Dendritic cell treated with granulocyte-macrophage colony-stimulating factor and Interleukin-4, amounts not matched to agents 40 ng/mL and 50 ng/mL, for 4 days (primary cell): Measurements from ENCODE around the gene SMURF2.
A peak's percentile ranks its signal among the peaks of the same experiment; 100 is the strongest.
"Not testable (repeated sequence)": the region's sequence is repeated elsewhere in the genome, so short reads cannot be mapped to it uniquely, and the experiment has no call there.

Experiments used
- H3K27ac Mint-ChIP-seq: one replicate; pipeline ENCODE4 v1.8.0; 2022; ENCODE audit warnings: mild to moderate bottlenecking, mixed read lengths
- H3K27me3 Mint-ChIP-seq: one replicate; pipeline ENCODE4 v1.8.0; 2022; ENCODE audit warnings: mild to moderate bottlenecking, mixed read lengths
- H3K36me3 Mint-ChIP-seq: one replicate; pipeline ENCODE4 v1.8.0; 2022; ENCODE audit warnings: low read depth, mixed read lengths
- H3K4me1 Mint-ChIP-seq: one replicate; pipeline ENCODE4 v1.8.0; 2022; ENCODE audit warnings: low read depth, mixed read lengths
- H3K4me3 Mint-ChIP-seq: one replicate; pipeline ENCODE4 v1.8.0; 2022; ENCODE audit warnings: mild to moderate bottlenecking, moderate library complexity, mixed read lengths
- H3K9me3 Mint-ChIP-seq: one replicate; pipeline ENCODE4 v1.8.0; 2022; ENCODE audit warnings: mixed read lengths
- intact Hi-C: fragments of 100-400 bp; cut with micrococcal nuclease; formaldehyde crosslinking; loops from one replicate; pipeline ENCODE4 v1.15.0; 2022

SMURF2 gene

DNA sequence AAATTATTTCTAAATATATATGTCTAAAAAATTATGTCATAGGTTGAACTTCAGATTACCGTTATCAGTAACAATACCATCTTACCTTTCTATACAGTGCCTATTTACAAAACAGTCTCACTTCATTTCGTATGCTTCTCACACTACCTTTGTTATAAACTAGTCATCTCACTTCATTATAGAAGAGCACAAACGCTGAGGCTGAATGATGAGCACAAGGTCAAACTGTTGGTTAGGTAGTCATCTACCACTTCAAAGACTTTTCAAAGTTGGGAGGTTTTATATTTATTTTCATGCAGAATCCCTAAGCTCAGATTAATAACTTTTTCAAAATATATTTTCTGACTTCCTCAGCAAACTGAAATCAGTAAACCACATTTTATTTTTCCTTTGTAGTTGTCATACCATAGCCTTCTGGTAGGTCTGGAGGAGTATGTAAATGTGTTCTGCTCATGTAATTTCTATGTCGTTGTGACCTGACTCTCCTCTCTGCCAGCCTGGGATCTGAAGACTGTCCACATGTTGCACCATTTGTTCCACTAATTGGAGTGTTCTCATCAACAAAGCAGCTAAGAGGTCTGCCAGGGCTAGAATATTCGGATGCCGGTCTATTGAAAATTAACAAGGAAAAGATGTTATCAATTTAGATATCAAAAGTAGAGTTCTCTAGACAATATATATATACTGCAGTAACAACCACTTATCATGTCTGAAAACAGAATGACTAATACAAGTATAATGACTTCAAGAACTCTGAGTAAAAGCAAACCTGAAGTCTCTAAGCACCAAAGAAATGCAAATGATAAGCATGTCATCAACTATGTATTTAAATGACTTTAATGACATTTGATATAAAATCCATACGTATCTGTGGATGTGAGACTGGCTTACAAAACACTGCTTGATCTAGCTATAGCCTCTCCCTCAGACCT is 81.5 kb downstream of the SMURF2 start:
- H3K27ac Mint-ChIP-seq: no peak overlapping the region
- H3K9me3 Mint-ChIP-seq: no peaks in the 10 kb centered on the region
- intact Hi-C loops: no loop called here
- H3K27me3 Mint-ChIP-seq: no peaks in the 10 kb centered on the region
- peaks cover 79% of the 10 kb centered on the region for H3K36me3 Mint-ChIP-seq
- H3K4me1 Mint-ChIP-seq: peaks cover 4% of the 10 kb centered on the region
- no peak overlapping the region for H3K4me3 Mint-ChIP-seq

- no peaks in the 10 kb centered on the region for H3K27me3 Mint-ChIP-seq
- intact Hi-C loops: no loop called here
- no peak overlapping the region for H3K27ac Mint-ChIP-seq
- H3K4me3 Mint-ChIP-seq: no peak overlapping the region
- peaks cover 4% of the 10 kb centered on the region for H3K4me1 Mint-ChIP-seq
- H3K9me3 Mint-ChIP-seq: no peaks in the 10 kb centered on the region
- H3K36me3 Mint-ChIP-seq: peaks cover 80% of the 10 kb centered on the region
These were observed 82.2 kb downstream of the SMURF2 start for GRCh38 chr17:64579917-64580316.

DNA sequence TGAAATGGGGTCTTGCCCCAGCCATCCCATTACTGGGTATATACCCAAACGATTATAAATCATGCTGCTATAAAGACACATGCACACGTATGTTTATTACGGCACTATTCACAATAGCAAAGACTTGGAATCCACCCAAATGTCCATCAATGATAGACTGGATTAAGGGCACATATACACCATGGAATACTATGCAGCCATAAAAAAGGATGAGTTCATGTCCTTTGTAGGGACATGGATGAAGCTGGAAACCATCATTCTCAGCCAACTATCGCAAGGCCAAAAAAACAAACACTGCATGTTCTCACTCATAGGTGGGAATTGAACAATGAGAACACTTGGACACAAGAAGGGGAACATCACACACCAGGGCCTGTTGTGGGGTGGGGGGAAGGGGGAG is 85.1 kb downstream of the SMURF2 start:
- H3K4me3 Mint-ChIP-seq, intact Hi-C loops, H3K4me1 Mint-ChIP-seq, H3K27ac Mint-ChIP-seq, H3K9me3 Mint-ChIP-seq, H3K27me3 Mint-ChIP-seq: not testable (repeated sequence)
- peaks cover 61% of the 10 kb centered on the region for H3K36me3 Mint-ChIP-seq

GRCh38 chr17:64575431-64575830 is 86.7 kb downstream of the SMURF2 start:
- no peaks in the 10 kb centered on the region for H3K4me1 Mint-ChIP-seq
- H3K27ac Mint-ChIP-seq: no peak overlapping the region
- no peaks in the 10 kb centered on the region for H3K27me3 Mint-ChIP-seq
- H3K4me3 Mint-ChIP-seq: no peak overlapping the region
- H3K36me3 Mint-ChIP-seq: peaks cover 61% of the 10 kb centered on the region
- no peaks in the 10 kb centered on the region for H3K9me3 Mint-ChIP-seq
- intact Hi-C loops: no loop called here

DNA sequence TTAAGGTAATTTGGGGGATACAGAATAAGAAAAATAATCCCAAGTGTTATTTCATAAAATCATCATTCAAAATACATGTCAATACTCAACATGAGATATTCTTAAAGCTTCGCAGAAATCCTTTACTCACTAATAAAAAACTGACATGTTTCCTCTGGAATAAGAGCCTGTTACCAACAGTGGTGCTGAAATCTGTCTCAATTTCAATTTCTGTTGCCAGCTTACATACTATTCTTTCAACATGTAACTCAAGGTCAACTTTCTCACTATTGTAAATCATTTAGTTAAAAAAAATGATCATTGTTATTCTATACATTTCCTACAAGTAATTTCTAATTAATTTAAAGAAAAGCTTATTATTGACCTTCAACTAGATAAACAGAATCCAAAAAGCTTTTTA is 87.5 kb downstream of the SMURF2 start:
- no peaks in the 10 kb centered on the region for H3K9me3 Mint-ChIP-seq
- H3K4me1 Mint-ChIP-seq: no peaks in the 10 kb centered on the region
- intact Hi-C loops: no loop called here
- no peaks in the 10 kb centered on the region for H3K27me3 Mint-ChIP-seq
- H3K27ac Mint-ChIP-seq: no peak overlapping the region
- no peak overlapping the region for H3K4me3 Mint-ChIP-seq
- peaks cover 62% of the 10 kb centered on the region for H3K36me3 Mint-ChIP-seq

DNA sequence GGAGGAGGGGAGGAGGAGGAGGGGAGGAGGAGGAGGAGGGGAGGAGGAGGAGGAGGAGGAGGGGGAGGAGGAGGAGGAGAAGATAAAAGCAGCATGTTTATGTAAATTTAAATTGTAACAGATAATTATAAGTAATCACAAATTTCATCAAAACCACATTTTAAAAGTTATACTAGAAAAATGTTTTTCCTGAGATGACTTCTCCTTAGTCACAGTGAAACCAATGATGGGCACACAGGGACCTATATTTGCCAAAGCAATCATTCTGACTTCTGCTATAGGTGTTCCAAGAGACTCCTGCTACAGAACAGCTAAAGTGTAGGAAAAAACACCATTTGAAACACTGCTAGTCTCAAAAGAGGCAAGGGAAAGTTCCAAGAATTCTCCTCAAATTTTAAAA is 88.9 kb downstream of the SMURF2 start:
- intact Hi-C loops: no loop called here
- no peaks in the 10 kb centered on the region for H3K4me1 Mint-ChIP-seq
- no peak overlapping the region for H3K4me3 Mint-ChIP-seq
- H3K27ac Mint-ChIP-seq: no peak overlapping the region
- peaks cover 67% of the 10 kb centered on the region for H3K36me3 Mint-ChIP-seq
- H3K27me3 Mint-ChIP-seq: no peaks in the 10 kb centered on the region
- H3K9me3 Mint-ChIP-seq: no peaks in the 10 kb centered on the region

DNA sequence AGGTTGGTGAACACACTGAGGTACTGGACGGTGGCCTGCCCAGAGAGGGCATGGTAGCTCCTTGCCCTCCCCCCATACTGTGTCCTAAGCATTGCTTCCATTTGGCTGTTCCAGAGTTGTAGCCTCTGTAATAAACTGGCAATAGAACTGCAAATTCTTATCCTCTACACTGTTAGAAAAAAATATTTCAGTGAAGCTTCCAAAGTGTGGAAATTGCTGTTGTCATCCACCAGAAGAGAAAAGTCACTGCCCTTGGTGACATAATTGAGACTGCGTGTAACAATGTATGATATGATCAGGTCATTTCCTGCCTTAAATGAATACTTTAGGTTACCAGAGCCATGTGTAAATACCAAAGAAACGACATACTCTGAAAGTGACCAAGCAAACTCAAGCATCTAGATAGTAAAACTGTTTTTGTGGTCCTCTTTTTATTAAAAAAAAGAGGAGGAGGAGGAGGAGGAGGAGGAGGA is 89.4 kb downstream of the SMURF2 start:
- H3K4me3 Mint-ChIP-seq: no peak overlapping the region
- H3K27me3 Mint-ChIP-seq: no peaks in the 10 kb centered on the region
- intact Hi-C loops: no loop called here
- peaks cover 67% of the 10 kb centered on the region for H3K36me3 Mint-ChIP-seq
- no peaks in the 10 kb centered on the region for H3K4me1 Mint-ChIP-seq
- no peaks in the 10 kb centered on the region for H3K9me3 Mint-ChIP-seq
- H3K27ac Mint-ChIP-seq: no peak overlapping the region

- no peak overlapping the region for H3K27ac Mint-ChIP-seq
- intact Hi-C loops: no loop called here
- peaks cover 67% of the 10 kb centered on the region for H3K36me3 Mint-ChIP-seq
These were observed 90.4 kb downstream of the SMURF2 start for GRCh38 chr17:64571746-64572145.

GRCh38 chr17:64565563-64565962 is 96.5 kb downstream of the SMURF2 start:
- Mint-ChIP-seq H3K36me3 (peaks cover 73% of the 10 kb centered on the region), H3K9me3 (no peaks in the 10 kb centered on the region), H3K4me1 (no peaks in the 10 kb centered on the region), H3K4me3 (no peak overlapping the region), H3K27ac (no peak overlapping the region), H3K27me3 (no peaks in the 10 kb centered on the region)
- intact Hi-C loops: no loop called here

More at GRCh38 chr17:64571746-64572145, 90.4 kb downstream of the SMURF2 start:
- H3K4me3 Mint-ChIP-seq: no peak overlapping the region
- H3K9me3 Mint-ChIP-seq: no peaks in the 10 kb centered on the region
- no peaks in the 10 kb centered on the region for H3K4me1 Mint-ChIP-seq
- H3K27me3 Mint-ChIP-seq: no peaks in the 10 kb centered on the region

DNA sequence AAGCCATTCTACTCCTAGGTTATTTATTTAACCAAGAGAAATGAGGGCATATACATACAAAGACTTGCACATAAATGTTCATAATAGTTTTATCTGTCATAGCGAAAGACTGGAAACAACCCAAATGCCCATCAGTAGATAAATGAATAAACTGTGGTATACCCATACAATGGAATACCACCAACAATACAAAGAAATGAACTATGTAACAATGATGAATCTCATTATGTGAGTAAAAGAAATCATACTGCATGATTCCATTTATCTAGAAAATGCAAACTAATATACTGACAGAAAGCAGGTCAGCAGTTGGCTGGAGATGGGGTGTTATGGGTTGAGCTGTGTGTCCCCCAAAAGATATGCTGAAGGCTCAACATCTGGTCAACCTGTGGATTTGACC is 98.0 kb downstream of the SMURF2 start:
- H3K4me1 Mint-ChIP-seq: no peaks in the 10 kb centered on the region
- intact Hi-C loops: no loop called here
- H3K27me3 Mint-ChIP-seq: no peaks in the 10 kb centered on the region
- peaks cover 75% of the 10 kb centered on the region for H3K36me3 Mint-ChIP-seq
- no peaks in the 10 kb centered on the region for H3K9me3 Mint-ChIP-seq
- H3K27ac Mint-ChIP-seq: no peak overlapping the region
- H3K4me3 Mint-ChIP-seq: no peak overlapping the region

GRCh38 chr17:64555281-64555680 is 106.8 kb downstream of the SMURF2 start:
- Mint-ChIP-seq H3K27me3 (no peaks in the 10 kb centered on the region), H3K4me1 (peaks cover 6% of the 10 kb centered on the region), H3K27ac (no peak overlapping the region), H3K4me3 (no peak overlapping the region), H3K36me3 (peaks cover 85% of the 10 kb centered on the region), H3K9me3 (no peaks in the 10 kb centered on the region)
- intact Hi-C loops: loop anchor here (10.0 kb wide), 1 partner anchor 90 kb away; no protein-coding TSS in a partner anchor

DNA sequence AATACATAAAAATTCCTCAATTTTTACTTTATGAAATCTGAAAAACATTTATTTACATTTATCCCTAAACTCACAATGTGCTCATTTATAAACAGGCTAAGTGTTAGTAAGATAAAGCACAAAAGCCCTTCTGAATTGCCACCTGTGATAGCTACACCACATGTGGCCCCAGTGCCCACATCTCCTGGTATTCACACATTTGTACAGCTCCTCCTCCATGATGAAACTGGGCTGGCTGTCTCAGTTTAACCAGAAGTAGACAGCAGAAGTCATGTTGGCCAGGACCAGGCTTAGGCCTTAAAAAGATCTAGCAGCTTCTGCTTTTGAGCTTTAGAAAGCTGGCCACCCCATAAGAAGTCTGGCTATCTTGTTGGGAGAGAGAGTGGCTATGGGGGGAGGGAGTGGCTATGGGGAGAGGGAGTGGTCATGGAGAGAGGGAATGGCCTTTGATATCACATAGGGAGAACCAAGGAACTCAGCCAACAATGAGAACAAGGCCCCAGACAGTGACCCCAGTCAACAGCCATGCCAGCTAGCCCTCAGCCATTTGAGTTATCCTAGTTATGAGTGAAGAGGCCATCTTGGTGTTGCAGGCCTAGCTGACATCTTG is 108.0 kb downstream of the SMURF2 start:
- Mint-ChIP-seq H3K9me3 (no peaks in the 10 kb centered on the region), H3K4me3 (no peak overlapping the region), H3K27me3 (no peaks in the 10 kb centered on the region), H3K4me1 (peaks cover 6% of the 10 kb centered on the region), H3K36me3 (peaks cover 86% of the 10 kb centered on the region), H3K27ac (peak overlapping the region; percentile 46)
- intact Hi-C loops: loop anchor here (10.0 kb wide), 1 partner anchor 91 kb away; no protein-coding TSS in a partner anchor

GRCh38 chr17:64551461-64551860 is 110.6 kb downstream of the SMURF2 start:
- Mint-ChIP-seq H3K4me1 (peaks cover 6% of the 10 kb centered on the region), H3K27ac (no peak overlapping the region), H3K9me3 (no peaks in the 10 kb centered on the region), H3K27me3 (no peaks in the 10 kb centered on the region), H3K4me3 (no peak overlapping the region), H3K36me3 (peaks cover 85% of the 10 kb centered on the region)
- intact Hi-C loops: loop anchor here (10.0 kb wide), 1 partner anchor 93 kb away; no protein-coding TSS in a partner anchor

DNA sequence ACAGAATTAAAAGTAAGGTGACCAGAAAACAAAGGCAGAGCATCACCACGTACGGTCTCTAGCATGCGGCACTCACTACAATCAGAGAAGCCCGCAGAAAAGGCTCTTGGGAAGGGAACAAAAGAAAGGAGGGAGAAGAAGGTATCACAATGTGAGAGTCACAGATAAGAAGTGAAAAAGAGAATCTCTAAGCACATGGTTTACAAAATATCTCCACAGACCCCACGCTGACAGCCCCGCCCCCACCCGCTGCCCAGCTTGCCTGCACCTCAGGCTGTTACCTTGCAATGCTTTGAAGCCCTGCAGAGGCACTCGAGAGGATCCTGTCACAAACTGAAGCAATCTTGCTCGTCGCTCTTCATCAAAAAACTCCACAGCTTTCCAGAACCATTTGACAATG is 114.8 kb downstream of the SMURF2 start:
- Mint-ChIP-seq H3K4me1 (no peaks in the 10 kb centered on the region), H3K27me3 (no peaks in the 10 kb centered on the region), H3K27ac (no peak overlapping the region), H3K36me3 (peaks cover 76% of the 10 kb centered on the region), H3K4me3 (no peak overlapping the region), H3K9me3 (no peaks in the 10 kb centered on the region)
- intact Hi-C loops: no loop called here
